ENCODE measurements around the gene PNPLA2.

Gene PNPLA2

GRCh38 chr11:844693-845644 is 26.3 kb downstream of the PNPLA2 start:
- DNase-seq (ENCODE audit: low read depth): peak; percentile 72

- no peak for DNase-seq (ENCODE audit: low read depth)
Observed at GRCh38 chr11:845872-846495, 27.3 kb downstream of the PNPLA2 start.

DNA sequence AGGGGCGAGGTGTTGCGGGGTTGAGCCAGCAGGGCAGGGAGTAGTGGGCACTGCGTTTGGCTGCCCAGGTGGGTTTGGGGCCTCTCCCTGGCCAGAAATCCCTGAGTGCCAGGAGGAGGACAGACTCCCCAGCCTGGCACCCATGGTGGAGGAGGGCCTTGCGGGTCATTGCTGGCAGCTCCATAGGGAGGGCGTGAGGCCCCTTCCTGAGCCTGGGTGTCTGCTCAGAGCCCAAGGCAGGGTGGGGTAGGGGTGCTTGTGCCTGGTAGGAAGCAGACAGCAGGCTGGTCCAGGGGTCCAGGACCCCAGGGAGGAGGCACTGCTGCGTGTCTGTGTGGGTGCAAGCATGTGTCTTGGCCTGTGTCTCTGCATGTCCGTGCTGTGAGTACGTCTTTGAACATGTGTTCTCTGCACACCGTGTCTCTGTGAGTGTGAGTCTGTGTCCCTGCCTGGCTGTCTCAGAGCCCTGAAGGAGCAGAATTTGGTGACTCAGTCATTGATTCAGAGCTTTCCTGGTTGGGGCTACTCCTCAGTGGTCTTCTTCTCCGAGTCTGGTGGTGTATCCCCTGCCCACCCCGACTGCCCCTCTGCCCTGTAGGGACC is 27.9 kb downstream of the PNPLA2 start:
- no peak for DNase-seq (ENCODE audit: low read depth)

- DNase-seq (ENCODE audit: low read depth): no peak
Observed at GRCh38 chr11:847876-848275, 29.2 kb downstream of the PNPLA2 start.

- DNase-seq (ENCODE audit: low read depth): no peak
Observed at GRCh38 chr11:848380-848931, 29.7 kb downstream of the PNPLA2 start.

GRCh38 chr11:849104-849824 is 30.6 kb downstream of the PNPLA2 start:
- no peak for DNase-seq (ENCODE audit: low read depth)

GRCh38 chr11:849951-850774 is 31.4 kb downstream of the PNPLA2 start:
- no peak for DNase-seq (ENCODE audit: low read depth)

GRCh38 chr11:850775-851763 is 32.4 kb downstream of the PNPLA2 start:
- no peak for DNase-seq (ENCODE audit: low read depth)

DNA sequence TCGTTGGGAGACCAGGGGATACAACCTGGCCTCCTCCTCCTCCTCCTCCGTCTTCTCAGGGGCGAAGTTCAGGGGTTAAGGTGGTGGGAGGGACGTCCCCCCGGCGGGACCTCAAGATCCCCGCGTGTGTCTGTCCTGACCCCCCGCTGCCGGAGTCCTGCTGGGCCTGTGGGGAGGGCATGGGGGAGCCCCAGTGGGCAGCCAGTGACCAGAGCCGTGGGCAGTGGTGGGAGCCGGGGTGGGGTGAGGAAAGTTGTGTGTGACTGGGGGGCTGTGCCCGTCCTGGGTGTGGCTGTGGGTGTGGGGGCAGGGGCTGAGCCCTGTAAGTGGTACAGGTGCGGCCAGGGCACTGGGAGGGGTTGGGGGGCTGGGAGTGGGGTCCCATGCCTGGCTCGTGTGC is 34.0 kb downstream of the PNPLA2 start:
- DNase-seq (ENCODE audit: low read depth): no peak

DNA sequence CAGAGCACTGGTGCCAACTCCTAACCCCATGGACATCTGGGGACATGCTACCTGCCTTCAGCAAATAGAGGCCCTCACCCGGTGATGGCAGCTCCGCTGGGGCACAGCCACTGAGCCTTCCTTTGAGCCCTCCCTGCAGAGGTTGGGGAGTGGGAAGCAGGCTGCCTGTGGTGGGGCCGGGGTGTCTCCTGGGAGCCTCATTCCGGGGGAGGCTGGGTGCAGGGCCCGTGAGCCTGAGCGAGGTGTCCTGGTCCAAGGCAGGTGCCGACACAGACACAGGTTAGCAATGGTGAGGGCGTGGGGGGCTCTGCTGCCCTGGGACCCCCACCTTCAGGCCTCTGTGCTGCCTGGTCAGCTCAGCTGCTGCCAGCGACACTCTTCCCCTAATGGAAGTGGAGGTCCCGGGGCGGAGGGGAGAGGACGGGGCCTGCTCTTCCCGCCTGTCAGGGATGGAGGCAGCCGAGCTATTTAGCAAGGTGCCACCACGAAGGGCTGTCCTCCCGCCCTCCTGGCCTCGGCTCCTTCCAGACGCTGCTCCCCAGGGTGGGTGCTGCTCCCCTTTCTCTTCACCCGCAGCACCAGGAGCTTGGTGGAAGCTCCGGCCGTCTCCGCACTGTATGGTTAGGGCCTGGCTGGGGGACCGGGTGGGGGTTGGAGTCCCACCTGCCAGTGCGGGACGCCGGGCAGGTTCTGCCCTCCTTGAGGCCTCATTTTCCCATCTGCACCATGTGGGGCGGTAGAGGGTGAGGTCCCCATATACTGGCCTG is 35.2 kb downstream of the PNPLA2 start:
- DNase-seq (ENCODE audit: low read depth): no peak

- DNase-seq (ENCODE audit: low read depth): no peak
Observed at GRCh38 chr11:854601-855329, 36.1 kb downstream of the PNPLA2 start.

DNA sequence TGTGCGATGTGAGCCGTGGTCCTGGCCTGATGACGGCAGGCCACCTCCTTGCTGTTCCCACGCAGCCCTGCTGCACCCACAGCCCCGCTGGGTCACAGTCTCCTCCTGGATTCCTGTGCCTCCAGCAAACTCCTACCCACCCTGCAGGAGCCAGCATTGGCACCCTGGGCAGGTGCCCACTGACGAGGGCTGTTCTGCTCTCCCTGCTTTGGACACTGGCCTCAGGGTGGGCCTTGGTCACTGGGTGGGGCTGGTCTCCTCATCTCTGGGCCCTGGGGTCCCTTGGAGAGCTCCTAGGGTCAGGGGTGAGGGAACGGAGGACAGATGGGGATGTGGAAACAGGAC is 36.6 kb downstream of the PNPLA2 start:
- DNase-seq (ENCODE audit: low read depth): no peak

- DNase-seq (ENCODE audit: low read depth): no peak
Observed at GRCh38 chr11:855796-856195, 37.1 kb downstream of the PNPLA2 start.

- DNase-seq (ENCODE audit: low read depth): no peak
Observed at GRCh38 chr11:856397-856796, 37.7 kb downstream of the PNPLA2 start.

- DNase-seq (ENCODE audit: low read depth): no peak
Observed at GRCh38 chr11:858053-858761, 39.5 kb downstream of the PNPLA2 start.

GRCh38 chr11:858762-859339 is 40.1 kb downstream of the PNPLA2 start:
- no peak for DNase-seq (ENCODE audit: low read depth)

DNA sequence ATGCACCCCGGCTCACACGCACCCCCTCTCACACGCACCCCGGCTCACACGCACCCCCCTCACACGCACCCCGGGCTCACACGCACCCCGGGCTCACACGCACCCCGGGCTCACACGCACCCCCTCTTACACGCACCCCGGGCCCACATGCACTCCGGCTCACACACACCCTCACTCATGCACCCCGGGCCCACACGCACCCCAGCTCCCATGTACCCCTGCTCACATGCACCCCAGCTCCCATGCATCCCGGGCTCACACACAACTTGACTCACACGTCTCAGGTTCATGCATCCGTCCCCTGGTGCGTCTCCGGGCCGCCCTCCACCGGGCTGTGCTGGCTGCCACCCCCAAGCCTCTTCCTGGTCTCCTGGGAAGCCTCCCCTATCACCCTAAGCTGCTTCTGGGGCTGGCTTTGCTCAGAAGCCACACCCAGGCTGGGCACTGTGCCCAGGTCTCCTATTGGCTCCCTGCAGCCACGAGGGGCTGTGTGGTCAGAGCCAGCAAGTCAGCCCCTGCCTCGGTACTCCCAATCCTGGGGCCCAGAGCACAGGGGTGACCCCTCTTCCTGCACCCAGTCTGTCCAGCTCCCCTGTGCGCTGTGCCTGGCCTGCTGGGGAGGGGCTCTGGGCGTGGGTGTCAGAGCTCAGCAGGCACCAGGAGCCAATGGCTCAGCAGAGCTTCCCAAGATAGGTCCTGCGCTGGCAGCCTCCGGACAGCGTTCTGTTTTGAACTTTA is 40.8 kb downstream of the PNPLA2 start:
- no peak for DNase-seq (ENCODE audit: low read depth)
